ENCODE results near the gene RIMS4.

Gene RIMS4

DNA sequence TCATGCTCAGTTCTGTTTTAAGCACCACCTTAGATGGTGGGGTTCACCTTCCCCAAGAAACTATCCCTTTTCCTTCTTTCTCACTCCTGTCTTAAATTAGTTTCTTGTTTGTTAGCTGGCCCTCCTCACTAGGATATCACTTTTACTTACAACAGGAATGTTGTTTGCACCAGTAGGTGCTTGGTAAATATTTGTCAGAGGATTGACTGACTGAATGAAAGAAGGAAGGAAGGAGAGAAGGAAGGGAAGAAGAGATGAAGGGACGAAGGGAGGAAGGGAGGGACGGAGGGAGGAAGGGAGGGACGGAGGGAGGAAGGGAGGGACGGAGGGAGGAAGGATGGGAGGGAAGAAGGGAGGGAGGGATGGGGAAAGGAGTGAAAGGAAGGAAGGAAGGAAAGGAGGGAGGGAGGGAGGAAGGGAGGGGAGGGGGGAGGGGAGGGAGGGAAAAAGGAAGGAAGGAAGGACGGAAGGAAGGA lies 65.2 kb downstream of the RIMS4 start:
- no peak for DNase-seq (ENCODE audit: insufficient read length, low spot score)
- peak; percentile 20 for FAIRE-seq

DNA sequence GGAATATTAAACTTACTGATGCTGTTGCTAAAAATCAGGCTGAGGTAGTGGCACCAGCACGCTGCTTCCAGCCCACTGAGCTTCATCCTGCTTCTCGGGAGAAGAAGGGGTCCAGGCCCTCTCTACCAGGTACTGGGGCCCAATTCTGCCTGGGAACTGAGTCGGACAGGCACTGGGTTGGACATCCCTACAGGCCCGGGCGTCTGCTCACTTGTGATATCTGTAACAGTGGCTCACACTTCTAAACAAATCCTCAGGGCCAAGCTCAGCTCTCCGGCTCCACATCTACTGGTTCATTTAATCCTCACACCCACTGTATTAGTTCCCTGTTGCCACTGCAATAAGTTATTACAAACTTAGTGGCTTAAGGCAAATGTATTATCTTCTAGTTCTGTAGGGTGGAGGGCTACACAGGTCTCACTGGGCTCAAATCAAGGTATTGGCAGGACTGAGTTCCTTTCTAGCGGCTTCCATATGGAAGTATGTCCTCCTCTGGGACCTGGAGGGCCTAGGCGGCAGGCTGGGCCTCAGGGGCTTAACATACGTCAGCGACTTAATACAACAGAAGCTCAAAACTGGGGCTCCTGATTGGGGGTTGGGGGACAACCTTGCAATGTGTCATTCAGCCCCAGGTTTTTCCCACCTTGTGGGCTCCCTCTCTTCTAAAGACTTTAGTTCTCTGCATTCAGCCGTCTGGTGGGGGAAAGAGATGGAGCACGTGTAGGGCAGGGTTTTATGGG lies 66.3 kb downstream of the RIMS4 start:
- FAIRE-seq: peak; percentile 67
- no peak for DNase-seq (ENCODE audit: insufficient read length, low spot score)

DNA sequence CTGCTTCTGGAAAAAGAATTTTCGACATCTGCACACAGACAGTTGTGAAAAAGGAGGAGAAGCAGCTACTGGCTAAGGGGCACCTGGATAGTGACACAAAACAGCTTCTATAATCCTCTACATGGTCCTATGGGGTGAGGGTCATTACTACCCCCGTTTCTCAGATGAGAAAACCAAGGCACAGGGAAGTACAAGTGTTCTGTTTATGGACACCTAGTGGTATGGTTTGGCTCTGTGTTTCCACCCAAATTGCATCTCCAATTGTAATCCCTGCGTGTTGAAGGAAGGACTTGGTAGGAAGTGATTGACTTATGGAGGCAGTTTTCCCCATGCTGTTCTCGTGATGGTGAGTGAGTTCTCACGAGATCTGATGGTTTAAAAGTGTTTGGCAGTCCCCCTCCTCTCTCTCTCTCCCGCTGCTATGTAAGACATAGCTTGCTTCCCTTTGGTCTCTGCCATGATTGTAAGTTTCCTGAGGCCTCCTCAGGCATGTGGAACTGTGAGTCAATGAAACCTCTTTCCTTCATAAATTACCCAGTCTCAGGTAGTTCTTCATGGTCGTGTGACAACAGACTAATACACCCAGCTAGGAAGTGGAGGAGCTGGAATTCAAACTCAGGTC lies 67.2 kb downstream of the RIMS4 start:
- DNase-seq (ENCODE audit: insufficient read length, low spot score): no peak
- peak; percentile 38 for FAIRE-seq

DNA sequence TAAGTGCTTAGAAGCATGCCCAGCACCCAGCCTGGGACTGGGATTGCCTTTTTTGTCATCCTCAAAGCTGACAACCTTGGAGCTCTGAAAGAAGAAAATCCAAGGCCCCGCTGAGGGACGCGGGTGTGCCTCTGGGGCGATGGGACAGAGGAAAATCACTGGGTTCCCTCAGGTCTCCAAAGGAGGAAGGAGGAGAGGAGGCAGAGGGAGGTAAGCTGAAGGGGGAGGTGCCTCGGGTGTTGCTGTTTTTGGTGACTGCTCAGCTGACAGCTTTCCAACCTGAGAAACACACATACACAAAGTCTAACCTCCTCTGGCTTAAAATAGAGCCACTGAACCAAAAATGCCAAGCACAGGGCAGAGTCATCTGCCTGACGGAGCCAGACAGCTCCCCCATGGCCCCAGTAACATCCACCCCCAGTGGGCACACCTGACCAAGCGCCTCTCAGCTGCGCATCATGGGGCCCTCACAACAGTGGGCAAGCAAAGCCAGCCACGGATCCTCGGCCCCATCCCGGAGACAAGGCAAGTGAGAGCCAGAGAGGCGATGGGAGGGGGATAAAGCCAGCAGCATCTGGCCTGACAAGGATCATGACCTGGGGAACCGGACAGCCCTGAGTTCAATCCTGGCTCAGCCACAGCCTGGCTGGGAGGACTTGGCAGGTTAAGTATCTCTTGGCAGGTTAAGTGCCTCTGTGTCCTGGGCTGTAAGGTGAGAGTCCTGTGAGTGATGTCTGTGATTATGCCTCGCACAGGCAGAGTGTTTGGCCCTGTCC lies 67.9 kb downstream of the RIMS4 start:
- no peak for DNase-seq (ENCODE audit: insufficient read length, low spot score)

DNA sequence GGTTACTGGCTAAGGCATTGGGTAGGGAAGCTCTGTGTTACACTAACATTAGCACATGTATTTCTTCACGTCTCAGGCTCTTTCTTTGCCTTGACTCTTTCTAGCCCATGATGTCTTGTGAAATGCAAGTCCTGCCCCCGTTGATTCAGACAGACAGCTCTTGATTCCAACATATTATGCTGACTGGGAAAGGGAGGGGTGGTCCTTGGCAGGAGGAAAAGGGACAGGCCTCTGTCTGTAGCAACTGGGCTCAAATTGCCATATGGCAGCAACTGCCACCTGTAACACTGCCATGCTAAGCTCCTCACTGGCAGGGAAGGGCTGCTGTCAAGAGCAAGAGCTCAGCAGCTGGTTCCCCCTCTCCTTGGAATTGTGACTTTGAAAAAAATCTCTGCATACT lies 70.4 kb downstream of the RIMS4 start:
- DNase-seq (ENCODE audit: insufficient read length, low spot score): no peak
- FAIRE-seq: peak; percentile 36

More for the DNA sequence above, 67.9 kb downstream of the RIMS4 start:
- FAIRE-seq: peak; percentile 82

DNA sequence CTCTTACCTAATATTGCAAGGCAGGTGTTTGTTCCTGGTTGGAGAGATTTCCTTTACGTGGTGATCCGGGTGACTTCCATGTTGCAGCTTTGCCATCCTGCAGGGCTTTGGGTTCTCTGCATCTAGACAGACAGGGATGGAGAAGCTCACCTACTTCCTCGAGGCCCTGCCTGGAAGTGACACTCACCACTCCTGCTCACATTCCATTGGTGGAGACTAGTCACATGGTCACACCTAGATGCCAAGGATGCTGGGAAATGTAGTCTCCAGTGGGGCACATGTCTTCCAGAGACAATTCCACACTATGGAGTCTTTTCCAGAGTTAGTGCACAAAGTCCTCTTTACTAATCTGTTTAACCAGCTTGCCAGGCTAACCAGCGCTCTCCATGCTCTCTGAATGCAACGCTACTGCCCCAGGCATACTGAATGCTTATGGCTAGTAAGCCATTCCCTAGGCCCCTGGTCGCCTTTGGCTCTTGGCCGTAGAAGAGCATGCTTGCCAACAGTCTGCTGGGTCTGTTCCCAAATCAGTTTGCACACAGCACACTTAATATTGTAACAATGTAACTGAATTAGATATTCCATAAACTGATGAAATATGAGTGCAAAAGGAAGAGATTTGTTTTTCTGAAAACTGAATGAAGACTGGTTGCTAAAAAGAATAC lies 71.4 kb downstream of the RIMS4 start:
- FAIRE-seq (peak; percentile 100), DNase-seq (ENCODE audit: insufficient read length, low spot score) (peak; percentile 100)

DNA sequence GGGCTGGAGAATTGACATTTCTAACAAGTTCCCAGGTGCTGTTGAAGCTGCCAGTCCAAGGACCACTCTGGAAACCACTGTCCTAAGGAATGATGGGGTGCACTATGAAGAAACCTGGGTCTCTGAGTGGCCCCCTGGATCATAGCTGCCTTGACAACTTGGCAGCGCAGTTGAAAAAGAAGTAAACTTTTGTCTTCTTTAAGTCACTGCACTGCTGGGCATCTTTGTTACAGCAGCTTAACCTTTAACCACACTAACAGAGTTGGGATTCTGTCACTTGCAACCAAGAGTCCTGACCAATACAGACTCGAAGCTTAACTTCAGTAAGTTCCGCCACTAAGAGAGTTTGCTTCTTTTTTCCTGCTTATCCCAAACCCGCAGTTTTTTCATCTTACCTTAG lies 73.2 kb downstream of the RIMS4 start:
- FAIRE-seq (no peak), DNase-seq (ENCODE audit: insufficient read length, low spot score) (no peak)

DNA sequence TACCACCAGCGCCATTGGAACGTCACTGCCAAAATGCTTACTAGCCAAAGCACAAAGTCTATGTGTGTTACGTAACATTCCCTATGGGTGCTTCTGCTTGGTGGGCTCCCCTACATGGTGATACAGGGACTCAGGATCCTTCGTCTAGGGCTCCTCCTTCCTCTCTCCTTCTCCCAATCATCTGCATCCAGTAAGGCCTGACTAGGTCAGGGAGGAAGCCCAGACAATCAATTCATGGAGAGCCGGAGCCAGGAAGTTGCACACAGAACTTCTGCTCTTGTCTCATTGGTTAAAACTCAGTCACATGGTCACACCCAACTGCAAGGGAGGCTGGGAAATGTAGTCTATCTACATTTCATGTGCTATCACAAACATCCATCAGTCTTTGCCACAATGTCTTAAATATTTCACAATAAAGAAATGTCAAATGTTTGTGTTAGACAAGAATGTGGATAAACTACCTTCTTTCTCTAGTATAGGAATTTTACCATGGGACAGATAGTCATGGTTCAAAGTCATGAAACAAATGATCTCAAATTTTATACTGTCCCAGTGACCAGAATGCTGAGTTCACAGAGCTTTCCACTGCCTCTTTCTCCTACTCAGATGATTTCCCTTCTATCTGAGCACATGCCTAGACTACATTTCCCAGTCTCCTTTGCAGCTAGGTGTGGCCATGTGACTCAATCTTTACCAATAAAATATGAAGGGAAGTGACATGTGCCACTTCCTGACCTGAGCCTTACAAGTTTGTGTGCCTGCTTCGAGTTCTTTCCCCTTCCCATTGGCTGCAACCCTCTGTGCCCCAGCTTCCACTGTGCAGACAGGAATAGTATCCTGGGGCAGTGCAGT lies 74.0 kb downstream of the RIMS4 start:
- DNase-seq (ENCODE audit: insufficient read length, low spot score) (peak; percentile 98), FAIRE-seq (peak; percentile 99)

DNA sequence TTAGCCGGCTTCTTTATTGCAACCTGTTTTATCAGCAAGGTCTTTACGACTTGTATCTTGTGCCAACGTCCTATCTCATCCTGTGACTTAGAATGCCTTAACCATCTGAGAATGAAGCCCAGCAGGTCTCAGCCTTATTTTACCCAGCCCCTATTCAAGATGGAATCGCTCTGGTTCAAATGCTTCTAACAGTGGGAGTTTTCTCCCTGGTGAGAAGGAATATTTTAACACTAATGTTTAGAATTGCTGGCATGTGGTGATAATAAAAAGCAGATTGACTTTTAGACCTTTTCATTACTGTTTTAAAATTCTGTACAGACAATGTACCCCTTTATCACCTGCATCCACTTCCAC lies 74.6 kb downstream of the RIMS4 start:
- FAIRE-seq: no peak

DNA sequence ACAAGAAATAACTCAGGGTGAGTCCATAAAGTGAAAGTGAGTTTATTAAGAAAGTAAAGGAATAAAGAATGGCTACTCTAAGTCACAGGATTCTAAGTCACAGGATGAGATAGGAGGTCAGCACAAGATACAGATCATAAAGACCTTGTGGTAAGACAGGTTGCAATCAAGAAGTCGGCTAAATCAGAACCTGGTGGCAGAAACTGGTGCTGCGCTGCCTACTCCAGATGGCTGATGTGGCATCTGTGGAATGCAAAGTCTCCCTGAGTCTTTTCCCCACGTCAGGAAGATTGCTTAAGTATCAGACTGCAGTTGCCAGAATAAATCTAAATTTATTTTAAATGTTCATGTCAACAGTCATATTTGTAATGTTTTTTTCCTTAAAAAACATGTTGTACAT lies 75.4 kb downstream of the RIMS4 start:
- FAIRE-seq: peak; percentile 31
- peak; percentile 92 for DNase-seq (ENCODE audit: insufficient read length, low spot score)

More for the DNA sequence above, 74.6 kb downstream of the RIMS4 start:
- no peak for DNase-seq (ENCODE audit: insufficient read length, low spot score)

DNA sequence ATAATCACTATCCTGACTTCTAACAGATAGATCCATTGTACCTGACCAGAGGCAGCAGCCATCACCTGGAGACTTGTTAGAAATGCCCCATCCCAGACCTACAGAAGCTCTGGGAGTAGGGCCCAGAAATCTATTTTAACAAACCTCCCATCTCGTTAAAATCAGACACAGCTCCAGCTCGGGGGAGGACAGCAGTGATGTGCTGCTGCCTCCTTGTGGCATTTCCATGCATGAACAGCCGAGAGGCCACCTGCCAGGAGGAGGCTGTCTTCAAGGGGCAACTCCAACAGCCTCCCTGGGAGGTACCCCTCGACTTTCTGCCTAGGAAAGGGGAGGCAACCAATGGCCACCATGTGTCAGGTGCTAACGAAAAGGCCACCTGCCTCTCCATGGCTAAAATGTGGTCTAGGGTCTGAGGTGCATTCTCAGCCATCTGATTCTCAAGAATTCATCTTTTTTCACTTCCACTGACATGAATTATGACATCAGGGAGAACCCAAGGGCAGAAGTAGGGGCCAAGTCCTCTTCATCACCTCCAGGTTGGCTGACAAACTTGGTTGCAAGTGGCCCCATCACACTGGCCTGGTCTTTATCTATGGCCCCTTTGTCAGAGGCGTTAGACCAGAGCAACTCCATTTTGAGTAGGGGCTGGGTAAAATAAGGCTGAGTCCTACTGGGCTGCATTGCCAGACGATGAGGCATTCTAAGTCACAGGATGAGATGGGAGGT lies 76.8 kb downstream of the RIMS4 start:
- peak; percentile 97 for FAIRE-seq
- peak; percentile 91 for DNase-seq (ENCODE audit: insufficient read length, low spot score)

DNA sequence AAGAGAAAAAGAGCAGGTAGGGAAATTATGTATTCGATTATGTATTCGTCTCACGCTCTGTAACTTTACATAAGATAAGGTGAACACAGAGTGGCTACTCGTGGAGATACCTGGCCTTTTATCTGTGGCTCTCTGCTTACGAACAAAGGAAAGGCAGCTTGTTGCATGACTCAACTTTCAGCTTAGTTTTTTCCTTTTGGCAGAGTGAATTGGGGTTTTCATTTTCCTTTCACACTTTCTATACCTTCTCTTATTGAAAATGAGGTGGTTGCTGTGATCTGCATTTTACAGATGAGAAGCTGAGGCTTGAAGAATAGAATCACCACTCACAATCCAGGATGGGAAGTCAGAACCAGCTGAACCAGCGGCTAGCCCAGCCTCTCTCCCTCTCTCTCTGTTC lies 78.0 kb downstream of the RIMS4 start:
- FAIRE-seq (no peak), DNase-seq (ENCODE audit: insufficient read length, low spot score) (no peak)

DNA sequence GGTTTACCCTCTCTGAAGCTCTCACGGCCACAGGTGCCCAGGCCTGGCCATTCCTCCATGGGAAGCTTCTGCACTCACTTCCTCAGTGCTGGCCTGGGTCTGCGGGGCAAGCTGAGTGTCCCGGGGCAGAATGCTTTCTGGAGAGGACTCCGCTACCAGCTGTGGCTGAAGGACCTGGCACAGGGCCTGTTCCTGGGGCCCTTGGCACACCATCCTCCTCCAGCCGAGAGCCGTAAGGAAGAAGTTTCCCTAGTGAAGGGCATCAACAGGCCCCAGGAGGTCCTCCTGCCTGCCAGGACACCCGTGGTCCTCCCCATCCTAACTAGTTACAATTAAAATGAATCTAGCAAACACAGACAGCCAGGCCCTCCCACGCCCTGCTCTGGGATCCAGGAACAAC lies 78.7 kb downstream of the RIMS4 start:
- DNase-seq (ENCODE audit: insufficient read length, low spot score) (no peak), FAIRE-seq (no peak)

DNA sequence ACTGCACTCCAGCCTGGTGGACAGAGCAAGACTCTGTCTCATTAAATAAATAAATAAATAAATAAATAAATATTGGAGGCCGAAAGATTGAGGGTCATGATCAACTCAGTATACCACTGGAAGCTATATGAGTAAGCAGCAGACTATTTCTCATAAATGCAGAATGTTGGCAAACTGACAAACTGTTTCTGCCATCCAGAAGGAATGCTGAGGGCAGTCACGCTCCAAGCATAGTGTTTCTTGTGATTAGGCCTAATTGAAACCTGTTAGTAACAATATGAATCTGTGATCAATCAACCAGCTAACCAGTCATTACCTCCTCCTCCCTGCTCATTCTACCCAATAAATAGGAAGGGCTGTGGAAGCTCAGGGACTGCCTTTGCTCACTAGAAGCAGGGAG lies 79.9 kb downstream of the RIMS4 start:
- FAIRE-seq: peak; percentile 99

DNA sequence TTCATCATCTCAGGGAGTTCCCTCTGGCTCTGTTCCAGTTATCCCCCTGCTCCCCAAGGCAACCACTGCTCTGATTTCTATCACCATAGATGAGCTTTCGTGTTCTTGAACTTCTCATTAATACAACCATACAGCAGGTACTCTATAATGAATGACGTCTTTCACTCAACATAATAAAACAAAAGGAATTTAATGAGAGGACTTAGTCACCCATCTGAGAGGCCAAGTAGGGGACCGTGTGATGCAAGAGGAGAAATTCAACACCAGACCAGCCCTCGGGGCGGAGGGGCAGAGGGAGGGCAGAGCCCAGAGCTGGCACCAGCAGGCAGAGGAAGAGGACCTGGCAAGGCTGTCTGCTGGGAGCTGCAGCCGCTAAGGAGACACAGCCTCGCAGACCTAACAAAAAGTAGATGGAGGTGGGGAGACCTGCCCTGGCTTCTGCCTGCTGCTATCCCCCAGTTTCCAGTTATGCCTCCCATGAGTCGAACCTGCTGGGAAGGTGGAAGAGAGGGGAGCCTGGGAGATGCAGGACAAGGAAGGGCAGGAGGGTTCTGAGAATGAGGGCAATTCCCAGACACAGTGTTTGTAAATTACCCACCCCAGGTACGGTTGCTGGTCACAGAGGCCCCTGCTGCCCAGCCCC lies 81.4 kb downstream of the RIMS4 start:
- peak; percentile 100 for FAIRE-seq
- peak; percentile 100 for DNase-seq (ENCODE audit: insufficient read length, low spot score)

More for the DNA sequence above, 79.9 kb downstream of the RIMS4 start:
- peak; percentile 75 for DNase-seq (ENCODE audit: insufficient read length, low spot score)

DNA sequence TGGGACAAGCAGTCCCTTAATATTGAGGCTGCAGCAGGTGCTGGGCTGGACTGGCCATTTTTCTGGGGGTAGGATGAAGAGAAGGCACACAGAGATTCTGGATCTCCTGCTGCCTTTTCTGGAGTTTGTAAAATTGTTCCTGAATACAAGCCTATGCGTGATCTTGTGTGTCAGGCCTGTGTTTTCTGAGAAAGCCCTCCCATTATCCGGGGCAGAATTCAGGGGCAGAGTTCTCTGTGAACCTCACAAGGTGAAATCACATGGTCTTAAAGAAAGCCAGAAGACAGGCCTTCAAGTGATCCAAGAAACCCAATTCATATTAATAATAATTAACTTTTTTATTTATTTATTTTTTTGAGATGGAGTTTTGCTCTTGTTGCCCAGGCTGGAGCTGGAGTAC lies 82.7 kb downstream of the RIMS4 start:
- FAIRE-seq (no peak), DNase-seq (ENCODE audit: insufficient read length, low spot score) (no peak)

DNA sequence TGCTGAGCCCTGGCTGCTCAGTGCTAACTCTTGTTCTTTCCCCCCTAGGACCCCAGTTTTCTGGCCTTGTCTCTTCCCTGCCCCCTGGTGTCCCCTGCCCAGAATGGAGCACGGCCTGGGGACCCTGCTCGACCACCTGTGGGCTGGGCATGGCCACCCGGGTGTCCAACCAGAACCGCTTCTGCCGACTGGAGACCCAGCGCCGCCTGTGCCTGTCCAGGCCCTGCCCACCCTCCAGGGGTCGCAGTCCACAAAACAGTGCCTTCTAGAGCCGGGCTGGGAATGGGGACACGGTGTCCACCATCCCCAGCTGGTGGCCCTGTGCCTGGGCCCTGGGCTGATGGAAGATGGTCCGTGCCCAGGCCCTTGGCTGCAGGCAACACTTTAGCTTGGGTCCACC lies 83.3 kb downstream of the RIMS4 start:
- FAIRE-seq: no peak
- DNase-seq (ENCODE audit: insufficient read length, low spot score): no peak

DNA sequence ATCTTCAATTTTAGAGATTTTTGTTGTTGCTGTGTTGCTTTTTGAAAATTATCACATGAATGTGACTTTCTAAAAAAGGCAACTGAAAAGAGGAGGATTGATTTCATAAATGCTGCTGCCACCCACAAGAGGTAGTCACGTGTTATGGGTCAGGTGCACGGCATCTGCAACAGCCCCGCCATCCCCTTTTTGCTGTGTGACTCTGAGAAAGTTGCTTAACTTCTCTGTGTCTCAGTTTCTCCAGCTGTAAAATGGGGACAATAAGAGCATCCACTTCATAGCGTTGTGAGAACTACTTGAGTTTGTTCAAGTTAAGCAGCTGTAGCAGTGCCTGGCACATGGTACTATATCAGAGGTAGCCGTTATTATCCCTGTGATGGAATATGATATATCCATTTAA lies 84.5 kb downstream of the RIMS4 start:
- DNase-seq (ENCODE audit: insufficient read length, low spot score) (no peak), FAIRE-seq (no peak)

All from HTR-8/SVneo (cell line).